ENCODE data around the gene NGLY1.

- TF ChIP-seq USF2 (IDR thresholded peaks at IDR 0.05; ENCODE audit: low read depth, low read length): no peak
- TF ChIP-seq POLR2A (IDR thresholded peaks at IDR 0.05; ENCODE audit: low read depth, low read length): no peak
- no peak for TF ChIP-seq CTCF (conservative IDR thresholded peaks at IDR 0.05; ENCODE audit: low read depth, low read length)
- no peak for TF ChIP-seq RAD21 (IDR thresholded peaks at IDR 0.05; ENCODE audit: low read length)
These were observed 85.7 kb downstream of the NGLY1 start for GRCh38 chr3:25697553-25697952.
